SK-N-SH treated with all-trans-retinoic acid at 6 μM for 48 hours (cell line): ENCODE measurements around the gene CD99.
"Not testable (repeated sequence)": the region's sequence is repeated elsewhere in the genome, so short reads cannot be mapped to it uniquely, and the experiment has no call there.

Source experiments
- ARNTL ChIP-seq: fragments of 450-650 bp; formaldehyde crosslinking; IDR thresholded peaks from 2 replicates; pipeline ENCODE4 v1.5.0; 2020; ENCODE audit warnings: low read depth, mild to moderate bottlenecking, moderate library complexity, borderline replicate concordance
- PATZ1 ChIP-seq: fragments of 250-450 bp; sonication (Bioruptor Pico); IDR thresholded peaks from 2 replicates; pipeline ENCODE4 v1.8.0; 2020; ENCODE audit warnings: mild to moderate bottlenecking, moderate library complexity, borderline replicate concordance
- TOX ChIP-seq: fragments of 250-450 bp; sonication (Bioruptor Pico); IDR thresholded peaks from 2 replicates; pipeline ENCODE4 v1.8.0; 2021; ENCODE audit warnings: mild to moderate bottlenecking, moderate library complexity, borderline replicate concordance

- TF ChIP-seq TOX, ARNTL, PATZ1 (CRISPR knock-in tag): not testable (repeated sequence)
Measured at GRCh38 chrX:2675657-2676200, 15.4 kb upstream of the CD99 start.
